Cardiac fibroblast (primary cell): ENCODE results near the gene CADM2.

Experiments
- DNase-seq, 2 donors: peaks; one replicate each; pipeline versions ENCODE4 v3.0.0 to v3.0.0-alpha.2; 2010; ENCODE audit warnings: low read depth in 2 of 2
- H3K4me3 ChIP-seq, 2 donors: replicated peaks in 1 of 2; 1 replicate in 1 of 2; 2 replicates in 1 of 2; pipeline ENCODE4 v1.5.1; 2011; ENCODE audit warnings: low read depth in 2 of 2, low read length in 2 of 2, mild to moderate bottlenecking in 2 of 2, moderate library complexity in 1 of 2
- TF ChIP-seq, protein P1 (sequence below): IDR thresholded peaks from one replicate; pipeline ENCODE4 v1.5.1; 2011; ENCODE audit warnings: low read depth, mild to moderate bottlenecking, low read length, inconsistent platforms

CADM2 gene

DNA sequence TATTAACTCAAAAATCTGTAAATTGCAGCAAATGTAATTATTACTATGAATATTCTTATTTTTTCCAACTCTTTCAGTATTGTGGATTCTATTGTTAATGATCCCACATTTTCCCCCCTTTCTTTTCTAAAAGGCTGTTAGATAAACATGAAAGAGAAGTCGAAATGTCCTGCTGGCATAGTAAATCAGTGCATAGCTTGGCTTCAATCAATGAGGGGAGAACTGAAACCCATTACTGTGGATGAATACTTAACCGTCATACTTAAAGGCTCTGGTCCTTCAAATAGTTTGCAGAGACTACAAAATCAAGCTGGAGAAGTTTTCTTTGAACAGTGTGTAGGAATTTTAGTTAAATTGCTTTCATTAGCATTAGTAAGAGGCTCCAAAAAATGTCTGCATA is 667.9 kb downstream of the CADM2 start:
- no peak overlapping the region for H3K4me3 ChIP-seq
- no peak for DNase-seq
- TF ChIP-seq, protein P1, sequence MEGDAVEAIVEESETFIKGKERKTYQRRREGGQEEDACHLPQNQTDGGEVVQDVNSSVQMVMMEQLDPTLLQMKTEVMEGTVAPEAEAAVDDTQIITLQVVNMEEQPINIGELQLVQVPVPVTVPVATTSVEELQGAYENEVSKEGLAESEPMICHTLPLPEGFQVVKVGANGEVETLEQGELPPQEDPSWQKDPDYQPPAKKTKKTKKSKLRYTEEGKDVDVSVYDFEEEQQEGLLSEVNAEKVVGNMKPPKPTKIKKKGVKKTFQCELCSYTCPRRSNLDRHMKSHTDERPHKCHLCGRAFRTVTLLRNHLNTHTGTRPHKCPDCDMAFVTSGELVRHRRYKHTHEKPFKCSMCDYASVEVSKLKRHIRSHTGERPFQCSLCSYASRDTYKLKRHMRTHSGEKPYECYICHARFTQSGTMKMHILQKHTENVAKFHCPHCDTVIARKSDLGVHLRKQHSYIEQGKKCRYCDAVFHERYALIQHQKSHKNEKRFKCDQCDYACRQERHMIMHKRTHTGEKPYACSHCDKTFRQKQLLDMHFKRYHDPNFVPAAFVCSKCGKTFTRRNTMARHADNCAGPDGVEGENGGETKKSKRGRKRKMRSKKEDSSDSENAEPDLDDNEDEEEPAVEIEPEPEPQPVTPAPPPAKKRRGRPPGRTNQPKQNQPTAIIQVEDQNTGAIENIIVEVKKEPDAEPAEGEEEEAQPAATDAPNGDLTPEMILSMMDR, result no peak

DNA sequence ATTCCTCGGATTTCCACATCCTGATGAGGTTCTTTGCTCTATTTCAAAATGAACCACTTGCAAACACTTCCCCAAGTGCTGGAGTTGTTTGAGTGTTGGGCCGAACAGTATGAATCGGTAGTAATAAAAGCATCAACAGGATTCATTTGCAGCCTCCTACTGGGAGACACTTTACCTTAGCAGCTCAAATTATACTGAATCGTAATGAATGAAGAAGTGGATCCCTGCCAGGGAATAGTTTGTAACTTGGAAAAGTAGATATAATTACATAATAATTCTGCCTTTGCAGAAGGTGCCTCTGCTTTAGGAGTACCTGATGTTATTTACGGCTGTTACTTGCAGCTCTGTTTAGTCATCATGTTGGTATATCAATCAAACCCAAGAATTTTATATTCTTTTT is 669.1 kb downstream of the CADM2 start:
- TF ChIP-seq, protein P1, result no peak
- no peak overlapping the region for H3K4me3 ChIP-seq
- no peak for DNase-seq

DNA sequence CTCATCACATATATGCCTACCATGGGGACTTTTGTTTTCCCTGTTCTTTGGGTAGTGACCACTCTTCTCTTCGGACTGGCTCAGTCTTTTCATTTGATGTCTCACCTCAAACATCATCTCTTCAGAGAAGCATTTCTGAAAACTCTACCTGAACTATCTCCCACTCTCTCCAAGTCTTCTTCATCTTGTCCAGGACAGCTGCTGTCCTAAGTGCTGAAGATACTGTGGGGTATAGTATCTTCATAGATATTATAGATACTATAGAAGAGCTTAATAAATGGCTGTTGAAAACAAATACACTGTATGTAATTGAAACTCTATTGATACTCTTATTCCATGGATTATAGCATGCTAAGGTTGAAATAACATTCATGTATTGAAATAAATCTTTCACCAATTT is 672.3 kb downstream of the CADM2 start:
- no peak for DNase-seq
- H3K4me3 ChIP-seq, result no peak overlapping the region
- TF ChIP-seq, protein P1, result no peak

DNA sequence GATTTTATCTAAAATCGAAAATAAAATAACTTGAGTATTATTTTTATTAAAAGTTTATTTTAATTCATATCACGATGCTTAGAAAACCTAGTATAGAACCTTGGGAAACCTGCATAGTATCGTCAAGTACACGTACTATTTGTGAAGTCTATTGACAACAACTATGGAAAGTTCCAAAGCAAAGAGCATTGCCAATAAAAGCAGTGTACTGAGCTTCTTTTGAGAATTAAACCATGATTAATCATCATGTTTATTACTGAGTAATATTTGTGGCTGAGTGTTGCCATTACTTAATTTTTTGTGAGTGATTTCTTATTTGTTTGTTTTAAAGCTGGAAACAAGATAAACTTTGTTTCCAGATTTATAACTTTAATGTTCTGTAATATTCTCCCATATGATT is 674.1 kb downstream of the CADM2 start:
- DNase-seq, result no peak
- TF ChIP-seq, protein P1, result no peak
- H3K4me3 ChIP-seq, result no peak overlapping the region

DNA sequence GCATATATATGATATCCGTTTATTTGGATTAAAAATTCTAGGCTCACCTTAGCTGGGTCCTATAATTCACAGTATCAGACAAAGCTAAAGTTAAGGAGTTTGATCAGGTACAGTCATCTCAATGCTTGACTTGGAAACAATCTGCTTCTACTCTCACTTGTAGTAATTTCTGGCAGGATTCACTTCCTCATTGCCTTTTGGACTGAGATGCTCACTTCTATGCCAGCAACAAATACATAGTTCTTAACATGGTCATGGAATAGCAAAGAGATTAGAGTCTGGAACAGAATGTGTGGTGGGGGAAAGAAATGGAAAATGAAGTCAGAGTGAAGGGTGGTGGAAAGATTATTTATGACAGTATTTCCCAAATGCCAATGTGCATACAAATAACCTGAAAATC is 693.6 kb downstream of the CADM2 start:
- DNase-seq, result no peak
- H3K4me3 ChIP-seq, result no peak overlapping the region
- TF ChIP-seq, protein P1, result no peak

DNA sequence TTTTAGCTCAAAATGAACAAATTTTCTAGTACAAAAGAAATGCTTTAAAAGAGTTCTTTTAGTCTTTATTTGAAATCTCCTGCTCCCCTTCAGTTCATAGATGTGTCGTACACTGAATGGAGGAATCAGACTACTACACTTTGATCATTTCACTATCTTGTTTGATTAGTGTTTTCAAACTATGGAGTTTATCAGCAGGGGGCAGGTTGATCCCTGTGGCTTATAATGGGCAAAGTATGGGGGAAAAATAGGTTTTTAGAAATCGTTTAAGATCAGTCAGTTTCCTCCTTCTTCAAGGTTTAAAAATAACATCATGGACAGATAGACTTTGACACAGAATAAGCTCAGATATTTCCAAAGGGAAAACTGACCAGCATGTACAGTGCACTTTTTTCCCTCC is 701.7 kb downstream of the CADM2 start:
- DNase-seq, result no peak
- TF ChIP-seq, protein P1, result no peak
- H3K4me3 ChIP-seq, result no peak overlapping the region

DNA sequence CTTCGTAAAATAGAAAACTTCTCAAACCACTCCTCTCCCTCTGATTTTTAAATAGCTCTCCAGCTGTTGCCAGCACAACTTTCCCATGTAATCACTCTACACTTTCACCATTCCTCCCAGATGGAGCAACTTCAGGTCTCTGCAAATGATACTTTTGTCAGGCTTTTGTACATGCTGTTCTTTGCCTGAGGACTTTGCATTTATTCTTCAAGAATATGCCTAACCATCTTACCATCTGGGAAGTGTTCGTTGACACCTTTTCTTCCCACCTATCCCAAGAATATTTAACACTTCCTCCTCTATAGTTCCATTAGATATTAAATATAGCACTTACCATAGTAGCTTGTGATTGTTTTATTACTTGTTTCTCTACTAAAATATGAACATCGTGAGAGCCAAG is 703.7 kb downstream of the CADM2 start:
- H3K4me3 ChIP-seq, result no peak overlapping the region
- TF ChIP-seq, protein P1, result no peak
- DNase-seq, result no peak
